Measurements from ENCODE around the gene ANKFY1. TPM values are rescaled to one million over a fixed set of nuclear protein-coding genes. Genes with fewer than 3 reads are reported as not detected.

Gene ANKFY1
- polyA plus RNA-seq, 3 donors: 13.5 to 46.1 (median 21.7) TPM

- H3K9ac ChIP-seq (ENCODE audit: insufficient read depth, low read length, poor library complexity, severe bottlenecking): no peak overlapping the region
- intact Hi-C loops (cut with micrococcal nuclease): no loop called here
- H4K20me1 ChIP-seq (ENCODE audit: insufficient read depth, low read length): no peaks in the 10 kb centered on the region
- H3K4me3 ChIP-seq (replicated peaks in 1 of 3; ENCODE audit: low read depth in 2 of 3, low read length in 3 of 3): no peak overlapping the region
- Mint-ChIP-seq H3K27ac (peak overlapping the region in 1 of 7 donors; percentile 78), H3K9me3 (no peaks in the 10 kb centered on the region), H3K4me1 (peaks cover 40% of the 10 kb centered on the region), H3K27me3 (ENCODE audit: low read depth in 3 of 3) (no peaks in the 10 kb centered on the region), H3K36me3 (peaks cover 68 to 72% of the 10 kb centered on the region in 2 donors), H3K4me3 (no peak overlapping the region)
- no peak for DNase-seq
- no peak overlapping the region for H3K4me2 ChIP-seq (replicated peaks; ENCODE audit: extremely low read depth, low read length, poor library complexity, severe bottlenecking)
- no peak overlapping the region for H2AFZ ChIP-seq (ENCODE audit: insufficient read depth, low read depth, low read length, poor library complexity, severe bottlenecking)
- peaks cover 65 to 76% of the 10 kb centered on the region in 2 donors for H3K36me3 ChIP-seq (replicated peaks in 1 of 2; ENCODE audit: control insufficient read depth in 1 of 2, insufficient read depth in 2 of 2, low read length in 2 of 2)
- 99% methylated on average over 8 of the region's 8 CpGs for WGBS (ENCODE audit: insufficient coverage)
- TF ChIP-seq CTCF (IDR thresholded peaks at IDR 0.05): no peak
- H3K27ac ChIP-seq (ENCODE audit: low read depth in 1 of 2, low read length in 2 of 2): no peak overlapping the region
- peaks cover 41 to 42% of the 10 kb centered on the region in 2 donors for H3K4me1 ChIP-seq (ENCODE audit: control insufficient read depth in 1 of 2, insufficient read depth in 2 of 2, low read length in 2 of 2)
- no peaks in the 10 kb centered on the region for H3K27me3 ChIP-seq (ENCODE audit: control insufficient read depth in 2 of 2, insufficient read depth in 2 of 2, low read length in 2 of 2)
- no peaks in the 10 kb centered on the region for H3K9me3 ChIP-seq (replicated peaks in 1 of 2; ENCODE audit: control insufficient read depth in 1 of 2, insufficient read depth in 1 of 2, low read length in 2 of 2)
- H3K79me2 ChIP-seq (ENCODE audit: insufficient read depth, low read length): no peaks in the 10 kb centered on the region
These were observed 97.4 kb downstream of the ANKFY1 start for GRCh38 chr17:4166419-4166818.

- peaks cover 48 to 52% of the 10 kb centered on the region in 2 donors for H3K4me1 ChIP-seq (ENCODE audit: control insufficient read depth in 1 of 2, insufficient read depth in 2 of 2, low read length in 2 of 2)
- DNase-seq: no peak
- H3K36me3 Mint-ChIP-seq: peaks cover 58 to 66% of the 10 kb centered on the region in 2 donors
- no peak overlapping the region for H3K27ac ChIP-seq (ENCODE audit: low read depth in 1 of 2, low read length in 2 of 2)
- H2AFZ ChIP-seq (ENCODE audit: insufficient read depth, low read depth, low read length, poor library complexity, severe bottlenecking): no peak overlapping the region
- H3K9ac ChIP-seq (ENCODE audit: insufficient read depth, low read length, poor library complexity, severe bottlenecking): no peak overlapping the region
- no peak overlapping the region for H3K27ac Mint-ChIP-seq
- H3K4me3 ChIP-seq (replicated peaks in 1 of 3; ENCODE audit: low read depth in 2 of 3, low read length in 3 of 3): no peak overlapping the region
- H3K79me2 ChIP-seq (ENCODE audit: insufficient read depth, low read length): no peaks in the 10 kb centered on the region
- TF ChIP-seq CTCF (IDR thresholded peaks at IDR 0.05): no peak
- 98% methylated on average over 7 of the region's 10 CpGs for WGBS (ENCODE audit: insufficient coverage)
- H3K9me3 ChIP-seq (replicated peaks in 1 of 2; ENCODE audit: control insufficient read depth in 1 of 2, insufficient read depth in 1 of 2, low read length in 2 of 2): no peaks in the 10 kb centered on the region
- intact Hi-C loops (cut with micrococcal nuclease): no loop called here
- H3K4me3 Mint-ChIP-seq: no peak overlapping the region
- H3K4me1 Mint-ChIP-seq: peaks cover 50% of the 10 kb centered on the region
- H3K36me3 ChIP-seq (replicated peaks in 1 of 2; ENCODE audit: control insufficient read depth in 1 of 2, insufficient read depth in 2 of 2, low read length in 2 of 2): peaks cover 55 to 67% of the 10 kb centered on the region in 2 donors
- no peaks in the 10 kb centered on the region for H3K27me3 Mint-ChIP-seq (ENCODE audit: low read depth in 3 of 3)
- no peaks in the 10 kb centered on the region for H4K20me1 ChIP-seq (ENCODE audit: insufficient read depth, low read length)
- no peak overlapping the region for H3K4me2 ChIP-seq (replicated peaks; ENCODE audit: extremely low read depth, low read length, poor library complexity, severe bottlenecking)
- H3K27me3 ChIP-seq (ENCODE audit: control insufficient read depth in 2 of 2, insufficient read depth in 2 of 2, low read length in 2 of 2): no peaks in the 10 kb centered on the region
- no peaks in the 10 kb centered on the region for H3K9me3 Mint-ChIP-seq
These were observed 98.3 kb downstream of the ANKFY1 start for GRCh38 chr17:4165301-4166010.
